HAP-1 (cell line): ENCODE results near the gene GAB3.

Source experiments
- DNase-seq, 2 experiments: peaks; one replicate each; pipeline ENCODE4 v3.0.0-alpha.2; 2016 to 2020; ENCODE audit warnings: low spot score in 2 of 2
- H3K27me3 ChIP-seq: fragments of 250-450 bp; sonication (Bioruptor Pico); 2 replicates; pipeline ENCODE4 v1.5.1; 2020; ENCODE audit warnings: low read depth, mild to moderate bottlenecking, moderate library complexity
- H3K36me3 ChIP-seq: fragments of 250-450 bp; sonication (Bioruptor Pico); replicated peaks from 2 replicates; pipeline ENCODE4 v1.5.1; 2020; ENCODE audit warnings: mild to moderate bottlenecking
- H3K4me1 ChIP-seq: fragments of 250-450 bp; sonication (Bioruptor Pico); 2 replicates; pipeline ENCODE4 v1.5.1; 2020; ENCODE audit warnings: mild to moderate bottlenecking
- H3K4me3 ChIP-seq: fragments of 250-450 bp; sonication (Bioruptor Pico); 2 replicates; pipeline ENCODE4 v1.5.1; 2020; ENCODE audit warnings: mild to moderate bottlenecking, moderate library complexity
- H3K9me3 ChIP-seq: fragments of 250-450 bp; sonication (Bioruptor Pico); 2 replicates; pipeline ENCODE4 v1.5.1; 2020; ENCODE audit warnings: mild to moderate bottlenecking, moderate library complexity
- in situ Hi-C: fragments of 300-500 bp; cut with MboI; formaldehyde crosslinking; loops from 3 replicates; pipeline ENCODE4 v1.14.3; 2020; ENCODE audit warnings: low sequenced_read_pairs, inconsistent platforms, mixed read lengths

Gene GAB3

DNA sequence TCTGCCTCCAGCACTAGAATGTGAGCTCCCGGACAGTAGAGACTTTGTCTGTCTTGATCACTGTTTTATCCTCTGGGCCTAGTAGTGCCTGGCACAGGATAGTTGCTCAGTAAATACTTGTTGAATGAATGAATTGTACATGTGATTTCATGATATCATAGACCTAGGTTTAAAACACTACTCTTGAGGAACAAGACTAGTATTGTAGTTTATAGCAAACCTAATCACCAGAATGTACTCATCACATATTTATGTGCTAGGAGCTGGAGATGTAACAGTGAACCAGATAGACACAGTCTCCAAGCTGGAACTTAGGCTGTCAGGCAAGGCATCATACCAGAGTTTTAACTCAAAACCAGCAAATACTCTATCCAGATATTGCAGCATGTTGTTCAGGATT, 23.5 kb downstream of the GAB3 start:
- Histone ChIP-seq H3K36me3 (no peaks in the 10 kb centered on the region), H3K27me3 (no peaks in the 10 kb centered on the region), H3K4me1 (no peaks in the 10 kb centered on the region), H3K9me3 (no peaks in the 10 kb centered on the region), H3K4me3 (no peak overlapping the region)
- in situ Hi-C loops = loop anchor here (25.0 kb wide), 1 partner anchor 140 kb away; the partner anchor contains the start of gene CTAG1A
- no peak for DNase-seq

DNA sequence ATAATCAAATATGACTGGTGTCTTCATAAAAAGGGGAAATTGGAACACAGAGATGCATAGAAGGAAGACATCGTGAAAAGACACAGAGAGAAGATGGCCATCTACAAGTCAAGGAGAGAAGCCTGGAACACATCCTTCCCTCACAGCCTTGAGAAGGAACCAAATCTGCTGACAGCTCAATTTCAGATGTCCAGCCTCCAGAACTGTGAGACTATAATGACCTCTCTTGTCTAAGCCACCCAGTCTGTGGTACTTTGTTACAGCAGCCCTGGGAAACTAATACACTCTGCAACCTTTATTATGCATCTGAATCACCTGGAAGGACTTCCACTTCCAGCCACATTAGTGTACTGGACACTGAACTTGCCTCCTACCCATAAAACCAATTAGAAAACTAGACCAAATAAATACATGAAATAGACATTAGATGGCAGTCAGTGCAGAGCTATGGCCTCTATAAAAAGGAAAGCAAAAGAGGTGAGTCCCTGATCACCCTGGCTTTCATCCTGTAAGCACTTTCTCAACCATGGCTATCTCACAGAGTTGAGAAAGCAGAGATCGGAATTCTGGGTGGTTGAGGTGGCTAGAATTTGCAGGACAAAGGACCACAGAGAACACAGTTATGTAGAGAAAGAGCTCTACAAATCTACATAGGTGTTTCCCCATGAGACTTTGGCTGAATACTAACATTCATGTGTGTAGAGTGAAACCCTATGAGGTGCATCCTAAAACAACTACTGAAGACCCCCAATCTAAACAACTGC, 25.7 kb downstream of the GAB3 start:
- H3K27me3 ChIP-seq = no peaks in the 10 kb centered on the region
- H3K9me3 ChIP-seq = no peaks in the 10 kb centered on the region; the same call in 1 of the 2 replicates
- in situ Hi-C loops = loop anchor here (25.0 kb wide), 1 partner anchor 138 kb away; the partner anchor contains the start of gene CTAG1A
- H3K4me3 ChIP-seq = no peak overlapping the region
- H3K4me1 ChIP-seq = no peaks in the 10 kb centered on the region
- no peaks in the 10 kb centered on the region for H3K36me3 ChIP-seq
- DNase-seq = no peak

DNA sequence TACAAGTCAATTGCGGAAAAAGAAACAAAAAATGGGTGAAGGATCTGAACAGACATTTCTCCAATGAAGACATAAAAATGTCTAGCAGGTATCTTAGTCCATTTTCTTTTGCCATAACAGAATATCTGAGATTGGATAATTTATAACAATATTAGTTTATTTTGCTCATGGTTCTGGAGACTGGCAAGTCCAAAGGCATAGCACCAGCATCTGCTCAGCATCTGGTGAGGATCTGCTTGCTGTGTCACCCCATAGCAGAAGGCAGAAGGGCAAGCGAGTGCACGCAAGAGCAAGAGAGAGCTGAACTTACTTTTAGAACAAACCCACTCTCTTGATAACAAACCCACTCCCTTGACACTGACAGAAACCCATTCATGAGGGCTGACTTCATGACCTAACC, 29.7 kb downstream of the GAB3 start:
- no peak for DNase-seq
- Histone ChIP-seq H3K36me3 (no peaks in the 10 kb centered on the region), H3K4me3 (no peak overlapping the region), H3K27me3 (no peaks in the 10 kb centered on the region), H3K4me1 (no peaks in the 10 kb centered on the region), H3K9me3 (no peaks in the 10 kb centered on the region; the same call in 1 of the 2 replicates)
- in situ Hi-C loops = no loop called here

DNA sequence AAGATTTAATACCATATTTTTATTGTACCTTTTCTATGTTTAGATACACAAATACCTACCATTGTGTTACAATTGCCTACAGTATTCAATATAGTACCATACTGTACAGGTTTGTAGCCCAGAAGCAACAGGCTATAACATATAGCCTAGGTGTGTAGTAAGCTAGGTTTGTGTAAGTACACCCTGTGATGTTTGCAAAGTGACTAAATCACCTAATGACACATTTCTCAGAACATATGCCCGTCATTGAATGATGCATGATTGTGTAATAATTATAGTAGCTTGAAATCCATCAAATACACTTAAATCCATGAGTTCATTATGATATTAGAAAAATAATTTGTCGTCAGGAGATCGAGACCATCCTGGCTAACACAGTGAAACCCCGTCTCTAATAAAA, 30.8 kb downstream of the GAB3 start:
- no peaks in the 10 kb centered on the region for H3K27me3 ChIP-seq
- DNase-seq = no peak
- no peaks in the 10 kb centered on the region; the same call in 1 of the 2 replicates for H3K9me3 ChIP-seq
- H3K4me3 ChIP-seq = no peak overlapping the region
- no peaks in the 10 kb centered on the region for H3K4me1 ChIP-seq
- no peaks in the 10 kb centered on the region for H3K36me3 ChIP-seq
- in situ Hi-C loops = no loop called here

DNA sequence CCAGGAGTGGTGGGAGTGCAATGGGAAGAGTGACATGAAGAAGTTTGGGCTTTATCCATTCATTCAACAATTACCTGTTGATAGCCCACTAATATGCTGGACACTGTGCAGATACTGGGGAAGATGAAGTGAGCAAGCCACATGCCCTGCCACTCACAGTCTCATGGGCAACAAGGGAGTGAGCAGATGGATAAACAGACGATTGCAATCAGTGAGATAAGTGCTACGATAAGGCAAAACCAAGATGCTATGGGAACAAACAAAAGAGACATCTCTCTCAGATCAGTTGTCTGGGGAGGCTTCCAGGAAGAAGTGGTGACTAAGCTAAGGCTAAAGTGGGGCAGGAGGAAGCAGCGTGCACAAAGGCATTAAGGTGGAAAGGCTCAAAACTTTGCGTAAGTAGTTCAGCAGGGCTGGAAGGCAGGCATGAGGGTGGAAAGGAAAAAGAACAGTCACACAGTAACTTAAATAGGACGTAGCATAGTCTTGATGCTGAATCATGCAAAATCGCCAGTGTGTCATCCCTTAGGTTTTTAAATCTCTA, 31.7 kb downstream of the GAB3 start:
- in situ Hi-C loops = no loop called here
- Histone ChIP-seq H3K4me3 (no peak overlapping the region), H3K4me1 (no peaks in the 10 kb centered on the region), H3K36me3 (no peaks in the 10 kb centered on the region), H3K27me3 (no peaks in the 10 kb centered on the region), H3K9me3 (no peaks in the 10 kb centered on the region; the same call in 1 of the 2 replicates)
- DNase-seq = no peak

DNA sequence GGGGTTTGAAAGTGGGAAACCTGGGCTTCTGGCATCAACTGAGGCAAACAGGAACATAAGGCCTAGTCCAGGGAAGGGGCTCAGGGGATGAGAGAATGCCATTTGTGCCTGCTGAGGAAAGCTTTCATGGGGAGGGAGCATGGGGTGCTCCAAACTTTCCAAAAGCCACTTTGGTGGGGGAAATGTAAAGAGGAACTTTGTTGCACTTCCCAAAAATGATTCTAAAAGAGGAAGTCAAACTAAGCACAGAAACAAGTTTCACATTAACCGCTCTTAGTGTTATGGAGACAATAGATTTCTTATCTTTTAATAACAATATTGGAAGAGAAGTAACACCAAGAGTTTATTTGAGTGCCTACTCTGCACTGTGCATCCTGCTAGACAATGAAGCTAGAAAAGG, 32.3 kb downstream of the GAB3 start:
- H3K9me3 ChIP-seq = no peaks in the 10 kb centered on the region; the same call in 1 of the 2 replicates
- no peaks in the 10 kb centered on the region for H3K36me3 ChIP-seq
- in situ Hi-C loops = no loop called here
- H3K4me3 ChIP-seq = no peak overlapping the region
- H3K27me3 ChIP-seq = no peaks in the 10 kb centered on the region
- no peaks in the 10 kb centered on the region for H3K4me1 ChIP-seq
- DNase-seq = no peak

DNA sequence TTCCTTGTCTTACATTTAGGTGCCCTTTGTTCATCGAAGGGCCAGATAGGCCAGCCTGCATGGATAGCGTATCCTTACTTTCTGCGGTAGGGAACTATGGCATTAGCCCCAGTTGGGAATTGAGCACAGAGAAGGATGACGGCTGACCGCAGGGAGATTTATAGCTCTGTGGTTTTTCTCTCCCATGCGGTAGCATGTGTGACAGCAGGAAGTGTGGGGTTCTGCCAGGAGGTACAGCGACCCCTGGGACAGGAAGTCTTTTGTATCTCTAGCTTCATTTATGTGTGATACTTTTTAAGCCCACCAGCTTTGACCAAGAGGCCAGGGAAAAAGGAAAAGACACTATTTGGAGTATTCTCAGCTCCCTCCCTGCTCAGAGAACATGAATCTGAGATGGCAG, 33.1 kb downstream of the GAB3 start:
- Histone ChIP-seq H3K27me3 (no peaks in the 10 kb centered on the region), H3K36me3 (no peaks in the 10 kb centered on the region), H3K4me3 (no peak overlapping the region), H3K4me1 (no peaks in the 10 kb centered on the region), H3K9me3 (no peaks in the 10 kb centered on the region; the same call in 1 of the 2 replicates)
- DNase-seq = peak; percentile 9 to 37
- in situ Hi-C loops = no loop called here

DNA sequence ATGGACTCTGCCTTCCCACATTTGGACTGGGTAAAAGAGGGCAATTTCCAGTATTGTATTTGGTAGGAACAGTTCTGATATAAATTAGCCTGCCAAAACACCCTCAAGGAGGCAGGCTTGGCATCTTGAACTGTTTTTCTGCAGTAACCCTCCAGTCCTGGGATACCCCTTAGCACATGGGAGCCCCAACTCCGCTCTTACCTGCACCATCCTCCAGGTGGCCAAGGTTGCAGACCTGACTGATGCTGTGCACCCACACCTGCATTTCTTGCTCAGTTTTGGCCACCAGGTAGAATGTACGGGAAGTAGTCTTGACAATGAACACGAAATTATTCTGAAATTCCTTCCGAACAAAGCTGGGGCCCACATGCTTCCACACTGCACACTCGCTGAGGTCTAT, 35.1 kb downstream of the GAB3 start:
- Histone ChIP-seq H3K27me3 (no peaks in the 10 kb centered on the region), H3K9me3 (no peaks in the 10 kb centered on the region; the same call in 1 of the 2 replicates), H3K36me3 (no peaks in the 10 kb centered on the region), H3K4me1 (no peaks in the 10 kb centered on the region), H3K4me3 (no peak overlapping the region)
- in situ Hi-C loops = no loop called here
- DNase-seq = no peak

DNA sequence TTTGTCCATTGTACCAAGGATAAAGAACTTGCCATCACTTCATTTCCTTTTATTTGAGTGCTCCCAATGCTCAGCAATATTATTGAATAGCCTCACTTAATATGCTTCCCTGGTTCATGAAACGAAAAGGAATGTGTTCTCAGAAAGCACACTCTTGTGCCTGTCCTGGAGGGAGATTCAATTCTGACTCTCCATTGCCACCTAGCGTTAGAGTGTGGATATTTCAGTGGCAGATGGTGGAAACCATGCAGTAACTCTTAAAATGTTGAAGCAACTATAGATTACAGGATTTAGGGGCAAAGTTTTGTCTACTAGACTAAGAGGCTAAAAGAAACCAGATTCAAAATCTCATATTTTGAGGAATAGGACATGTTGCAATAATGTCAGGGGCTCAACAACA, 36.0 kb downstream of the GAB3 start:
- in situ Hi-C loops = no loop called here
- Histone ChIP-seq H3K27me3 (no peaks in the 10 kb centered on the region), H3K4me3 (no peak overlapping the region), H3K9me3 (no peaks in the 10 kb centered on the region), H3K36me3 (no peaks in the 10 kb centered on the region), H3K4me1 (no peaks in the 10 kb centered on the region)
- DNase-seq = peak; percentile 55 to 71

DNA sequence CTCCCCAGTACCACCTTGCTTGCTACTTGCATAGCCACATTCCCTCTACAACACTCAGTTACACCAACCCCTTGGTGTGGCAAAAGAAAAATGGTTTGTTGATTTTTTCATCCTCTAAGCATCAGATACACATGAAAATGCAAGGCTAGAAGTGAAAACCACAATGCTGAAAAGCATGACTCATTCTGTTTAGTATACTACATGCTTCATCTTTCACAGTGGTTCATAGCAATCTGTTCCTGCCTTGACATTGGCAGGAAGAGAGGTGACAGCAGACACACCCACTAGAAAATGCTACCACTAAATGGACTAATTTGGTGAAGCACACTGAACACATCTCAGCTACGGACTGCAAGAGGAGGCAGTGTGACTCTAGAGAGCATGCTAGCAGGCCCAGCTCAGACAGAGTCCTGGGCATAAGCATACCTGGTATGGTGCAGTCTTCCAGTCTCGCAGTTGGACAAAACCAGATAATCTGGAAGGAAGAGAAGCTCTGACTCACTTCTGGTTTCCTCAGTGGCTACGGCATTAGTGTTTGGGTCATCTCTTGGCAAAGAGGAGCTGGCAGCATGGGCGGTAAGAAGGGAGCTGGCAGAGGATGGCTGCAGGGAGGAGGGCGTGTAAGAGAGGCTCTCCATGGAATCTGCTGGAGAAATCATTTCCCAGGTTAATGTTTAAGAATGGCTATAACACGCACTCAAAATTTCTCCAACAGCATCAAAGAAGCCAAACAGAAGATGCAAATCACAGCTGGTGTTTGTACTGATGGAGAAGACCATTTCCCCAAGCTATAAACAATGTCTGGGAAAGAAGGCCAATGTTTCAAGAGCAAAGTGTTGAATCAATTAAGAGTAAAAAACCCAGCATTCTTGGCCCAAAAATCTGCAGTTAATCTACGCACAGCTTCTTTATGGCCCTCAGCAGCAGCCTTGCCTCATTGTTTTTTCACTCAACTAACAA, 37.8 kb downstream of the GAB3 start:
- Histone ChIP-seq H3K4me3 (no peak overlapping the region), H3K36me3 (no peaks in the 10 kb centered on the region), H3K27me3 (no peaks in the 10 kb centered on the region), H3K4me1 (no peaks in the 10 kb centered on the region), H3K9me3 (no peaks in the 10 kb centered on the region)
- in situ Hi-C loops = no loop called here
- DNase-seq = no peak

DNA sequence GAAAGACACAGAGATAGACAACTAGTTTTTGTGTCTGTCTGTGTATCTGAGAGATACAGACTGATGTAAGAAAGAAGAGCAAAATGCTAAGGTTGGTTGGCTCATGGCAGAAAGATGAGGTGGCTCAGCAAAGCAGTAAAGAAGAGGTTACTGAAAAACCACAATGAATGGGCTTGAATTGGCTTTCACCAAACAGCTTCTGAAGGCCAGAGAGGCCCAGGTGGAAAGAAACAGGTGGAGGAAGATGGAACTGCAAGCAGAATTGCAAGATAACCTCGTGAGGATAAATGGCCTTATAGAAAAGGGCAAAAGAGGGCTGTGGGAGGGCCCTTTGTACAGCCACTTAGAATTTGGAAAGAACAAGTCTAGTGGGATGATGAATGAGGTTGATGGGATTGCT, 39.6 kb downstream of the GAB3 start:
- no peak for DNase-seq
- in situ Hi-C loops = no loop called here
- no peaks in the 10 kb centered on the region for H3K27me3 ChIP-seq
- no peaks in the 10 kb centered on the region for H3K36me3 ChIP-seq
- H3K4me1 ChIP-seq = no peaks in the 10 kb centered on the region
- H3K4me3 ChIP-seq = no peak overlapping the region
- no peaks in the 10 kb centered on the region for H3K9me3 ChIP-seq

DNA sequence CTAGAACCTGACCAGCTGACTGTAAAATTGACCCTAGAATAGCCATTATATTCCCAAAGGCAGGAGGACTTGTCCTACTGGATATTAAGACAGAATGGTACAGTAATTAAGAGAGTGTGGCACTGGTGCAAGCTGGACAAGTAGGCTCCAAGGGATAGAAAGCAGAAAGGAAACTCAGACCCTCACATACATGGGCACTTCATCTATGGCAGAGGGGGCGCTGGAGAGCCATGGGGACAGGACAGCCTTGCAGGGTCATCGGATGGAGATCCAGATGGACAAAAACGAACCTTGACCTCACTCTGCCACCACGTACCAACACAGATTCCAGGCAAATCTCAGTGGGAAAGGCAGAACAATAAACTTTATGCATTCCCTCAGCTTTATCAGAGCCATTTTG, 40.6 kb downstream of the GAB3 start:
- H3K9me3 ChIP-seq = no peaks in the 10 kb centered on the region
- no peak overlapping the region for H3K4me3 ChIP-seq
- no peaks in the 10 kb centered on the region for H3K36me3 ChIP-seq
- no peaks in the 10 kb centered on the region for H3K27me3 ChIP-seq
- H3K4me1 ChIP-seq = no peaks in the 10 kb centered on the region
- in situ Hi-C loops = no loop called here
- no peak for DNase-seq

DNA sequence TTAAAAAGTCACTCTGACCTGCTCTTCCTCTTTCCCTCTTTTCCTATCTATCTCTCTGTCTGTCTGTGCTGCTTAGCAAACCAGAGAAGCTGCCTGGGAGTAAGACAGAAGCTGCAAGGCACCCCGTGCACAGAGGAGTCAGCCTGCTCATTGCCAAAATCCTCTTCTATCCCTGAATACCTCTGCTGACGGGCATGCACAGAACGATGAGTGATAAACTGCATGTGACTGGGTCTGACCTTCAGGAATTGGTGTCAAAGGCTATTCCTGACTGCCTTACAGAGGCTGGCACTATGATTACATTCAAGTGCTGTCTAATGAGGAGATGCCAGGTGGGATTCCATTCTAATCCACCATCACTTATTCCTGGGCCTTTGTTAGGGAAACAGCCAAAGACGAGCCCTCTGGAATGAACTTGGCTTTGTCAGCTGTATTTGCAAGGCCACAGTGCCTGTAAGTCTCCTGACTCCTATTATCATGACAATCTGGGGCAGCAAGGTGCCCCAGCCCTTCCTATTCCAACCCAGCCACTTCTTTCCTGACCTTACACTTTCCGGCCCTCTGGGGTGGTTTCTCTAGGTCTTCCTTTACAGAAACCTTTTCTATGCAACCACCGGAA, 52.1 kb downstream of the GAB3 start:
- Histone ChIP-seq H3K36me3 (no peaks in the 10 kb centered on the region), H3K4me1 (no peaks in the 10 kb centered on the region), H3K9me3 (no peaks in the 10 kb centered on the region), H3K27me3 (no peaks in the 10 kb centered on the region), H3K4me3 (no peak overlapping the region)
- DNase-seq = no peak
- in situ Hi-C loops = no loop called here
